Measurements from ENCODE around the gene NDUFB7. TPM values are rescaled to one million over a fixed set of nuclear protein-coding genes. Genes with fewer than 3 reads are reported as not detected.

The NDUFB7 gene
- total and polyA plus RNA-seq, 3 donors from 2014 or later: 259 to 493 (median 389) TPM

DNA sequence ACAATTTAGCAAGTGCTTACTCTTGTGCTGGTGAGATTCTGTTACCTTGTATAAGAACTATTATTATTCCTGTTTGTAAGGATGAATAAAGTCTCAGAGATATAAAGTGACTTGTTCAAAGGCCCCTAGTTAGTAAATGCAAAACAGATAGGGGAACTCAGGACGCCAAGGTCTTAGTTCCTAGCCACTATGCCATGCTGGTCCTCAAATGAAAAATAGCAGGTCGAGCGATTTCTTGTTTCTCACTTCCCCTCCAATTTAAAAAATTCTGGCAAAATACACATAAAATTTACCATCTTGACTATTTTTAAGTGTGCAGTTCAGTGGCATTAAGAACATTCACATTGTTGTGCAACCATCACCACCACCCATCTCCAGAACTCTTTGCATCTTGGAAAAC lies 41.4 kb downstream of the NDUFB7 start:
- Histone ChIP-seq H3K4me1 (peaks cover 24% of the 10 kb centered on the region), H3K27me3 (no peaks in the 10 kb centered on the region), H3K4me3 (peak overlapping the region; percentile 66 to 74), H3K27ac (peak overlapping the region in 1 of 2 donors; percentile 94), H3K9me3 (no peaks in the 10 kb centered on the region), H3K36me3 (ENCODE audit: low read depth, missing control alignments) (no peaks in the 10 kb centered on the region)
- TF ChIP-seq POLR2A (IDR thresholded peaks at IDR 0.05): no peak
- TF ChIP-seq, protein P1, sequence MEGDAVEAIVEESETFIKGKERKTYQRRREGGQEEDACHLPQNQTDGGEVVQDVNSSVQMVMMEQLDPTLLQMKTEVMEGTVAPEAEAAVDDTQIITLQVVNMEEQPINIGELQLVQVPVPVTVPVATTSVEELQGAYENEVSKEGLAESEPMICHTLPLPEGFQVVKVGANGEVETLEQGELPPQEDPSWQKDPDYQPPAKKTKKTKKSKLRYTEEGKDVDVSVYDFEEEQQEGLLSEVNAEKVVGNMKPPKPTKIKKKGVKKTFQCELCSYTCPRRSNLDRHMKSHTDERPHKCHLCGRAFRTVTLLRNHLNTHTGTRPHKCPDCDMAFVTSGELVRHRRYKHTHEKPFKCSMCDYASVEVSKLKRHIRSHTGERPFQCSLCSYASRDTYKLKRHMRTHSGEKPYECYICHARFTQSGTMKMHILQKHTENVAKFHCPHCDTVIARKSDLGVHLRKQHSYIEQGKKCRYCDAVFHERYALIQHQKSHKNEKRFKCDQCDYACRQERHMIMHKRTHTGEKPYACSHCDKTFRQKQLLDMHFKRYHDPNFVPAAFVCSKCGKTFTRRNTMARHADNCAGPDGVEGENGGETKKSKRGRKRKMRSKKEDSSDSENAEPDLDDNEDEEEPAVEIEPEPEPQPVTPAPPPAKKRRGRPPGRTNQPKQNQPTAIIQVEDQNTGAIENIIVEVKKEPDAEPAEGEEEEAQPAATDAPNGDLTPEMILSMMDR (IDR thresholded peaks at IDR 0.05): no peak
- WGBS, 2 donors: 44 to 52% methylated on average over 3 of the region's 3 CpGs
- DNase-seq: no peak
- intact Hi-C loops (cut with DNase I; ENCODE audit: low total_unique reads): no loop called here

DNA sequence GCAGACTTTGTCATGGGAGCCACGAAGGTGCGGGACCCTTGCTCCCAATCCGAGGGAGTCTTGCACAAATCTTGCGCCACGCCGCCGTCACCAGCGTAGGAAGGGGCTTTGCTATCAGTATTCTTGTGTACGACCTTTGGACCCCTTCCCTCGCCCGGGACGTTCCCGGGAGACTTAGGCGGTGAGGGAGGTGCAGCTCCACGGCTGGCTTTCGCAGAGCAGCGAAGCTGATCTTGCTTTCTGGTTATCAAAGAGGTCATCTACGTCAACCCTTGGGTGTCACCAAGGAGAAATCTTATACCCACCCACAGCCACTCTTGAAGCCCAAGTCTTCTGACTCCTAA lies 41.9 kb downstream of the NDUFB7 start:
- intact Hi-C loops (cut with DNase I; ENCODE audit: low total_unique reads): no loop called here

DNA sequence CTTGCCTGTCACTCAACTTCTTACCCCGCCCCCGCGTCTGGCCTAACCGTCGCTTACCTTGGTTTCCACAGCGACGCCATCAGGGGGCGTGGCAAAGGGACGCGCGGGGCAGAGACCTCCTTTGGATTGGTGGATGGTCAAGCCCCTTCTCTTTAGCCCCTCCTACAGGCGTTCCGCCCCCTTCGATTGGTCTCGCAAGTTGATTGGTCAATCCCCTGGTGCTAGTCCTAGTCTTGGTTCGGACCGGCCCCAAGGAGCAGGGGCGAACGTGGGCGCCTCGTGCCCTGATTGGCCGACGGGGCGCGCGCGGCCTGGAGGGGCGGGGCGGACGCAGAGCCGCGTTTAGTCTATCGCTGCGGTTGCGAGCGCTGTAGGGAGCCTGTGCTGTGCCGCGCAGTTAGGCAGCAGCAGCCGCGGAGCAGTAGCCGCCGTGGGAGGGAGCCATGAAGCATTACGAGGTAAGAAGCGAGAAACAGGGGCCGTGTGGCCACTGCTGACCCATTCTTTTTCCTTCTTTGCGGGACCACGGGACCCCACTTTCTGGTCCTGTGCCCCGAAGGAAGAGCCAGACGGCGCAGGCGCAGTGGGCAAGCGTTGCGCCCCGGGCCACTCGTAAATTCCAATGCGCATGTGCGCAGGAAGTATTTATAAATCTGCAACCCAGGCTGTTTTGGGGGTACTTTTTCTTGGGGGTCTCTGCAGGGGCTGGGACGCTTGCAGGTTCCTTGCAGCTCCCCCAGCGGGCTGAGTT lies 42.4 kb downstream of the NDUFB7 start, which contains the start of gene TECR:
TSS of gene TECR (plus strand) at position 341 of the 751 bp plus-strand sequence. CDS start at position 444, 103 bp downstream.
- DNase-seq: peak; percentile 100
- TF ChIP-seq, protein P1 (IDR thresholded peaks at IDR 0.05): no peak
- peak; percentile 96 for TF ChIP-seq POLR2A (IDR thresholded peaks at IDR 0.05)
- Histone ChIP-seq H3K27me3 (no peaks in the 10 kb centered on the region), H3K27ac (peak within 1 kb of the TSS; percentile 85 to 94), H3K9me3 (no peaks in the 10 kb centered on the region), H3K4me1 (peaks cover 24% of the 10 kb centered on the region), H3K4me3 (peak within 1 kb of the TSS; percentile 66 to 74), H3K36me3 (ENCODE audit: low read depth, missing control alignments) (no peaks in the 10 kb centered on the region)
- intact Hi-C loops (cut with DNase I; ENCODE audit: low total_unique reads): no loop called here
- WGBS, 2 donors: 0 to 1% methylated on average over 29 to 57 of the region's 59 CpGs

More for the DNA sequence above, 41.9 kb downstream of the NDUFB7 start:
- Histone ChIP-seq H3K27ac (peak overlapping the region; percentile 85 to 94), H3K4me1 (peaks cover 24% of the 10 kb centered on the region), H3K36me3 (ENCODE audit: low read depth, missing control alignments) (no peaks in the 10 kb centered on the region), H3K27me3 (no peaks in the 10 kb centered on the region), H3K9me3 (no peaks in the 10 kb centered on the region), H3K4me3 (peak overlapping the region; percentile 66 to 74)
- 0 to 1% methylated on average over 10 to 18 of the region's 18 CpGs for WGBS, 2 donors
- no peak for TF ChIP-seq POLR2A (IDR thresholded peaks at IDR 0.05)
- DNase-seq: peak; percentile 43

DNA sequence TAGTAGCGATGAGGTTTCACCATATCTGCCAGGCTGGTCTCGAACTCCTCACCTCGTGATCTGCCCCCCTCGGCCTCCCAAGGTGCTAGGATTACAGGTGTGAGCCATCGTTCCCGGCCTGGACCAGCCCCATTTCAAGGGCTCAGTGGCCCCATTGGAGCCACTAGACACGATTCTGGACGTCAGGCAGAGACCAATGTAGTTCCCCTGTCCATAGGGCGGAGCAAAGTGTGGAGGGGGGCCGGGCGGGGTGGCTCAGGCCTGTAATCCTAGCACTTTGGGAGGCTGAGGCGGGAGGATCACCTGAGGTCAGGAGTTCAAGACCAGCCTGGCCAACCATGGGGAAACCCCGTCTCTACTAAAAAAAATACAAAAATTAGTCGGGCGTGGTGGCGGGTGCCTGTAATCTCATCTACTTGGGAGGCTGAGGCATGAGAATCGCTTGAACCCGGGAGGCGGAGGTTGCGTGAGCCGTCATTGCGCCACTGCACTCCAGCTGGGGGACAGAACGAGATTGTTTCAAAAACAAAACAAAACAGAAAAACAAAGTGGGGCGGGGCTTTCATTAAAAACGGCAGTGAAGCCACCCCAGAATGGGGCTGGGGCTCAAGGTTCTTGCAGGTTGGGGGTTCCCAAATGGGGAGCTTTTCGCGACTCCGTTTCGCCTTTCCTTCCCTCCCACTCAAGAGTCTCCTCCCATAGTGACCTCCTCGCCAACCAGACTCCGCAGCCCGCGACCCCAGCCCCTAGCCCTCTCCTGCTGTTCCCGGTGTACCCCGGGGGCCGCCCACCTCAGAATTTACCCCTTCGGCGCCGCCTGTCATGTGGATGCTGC lies 43.2 kb downstream of the NDUFB7 start:
- TF ChIP-seq POLR2A (IDR thresholded peaks at IDR 0.05): no peak
- TF ChIP-seq, protein P1 (IDR thresholded peaks at IDR 0.05): no peak
- Histone ChIP-seq H3K36me3 (ENCODE audit: low read depth, missing control alignments) (no peaks in the 10 kb centered on the region), H3K4me1 (peaks cover 24% of the 10 kb centered on the region), H3K9me3 (no peaks in the 10 kb centered on the region), H3K27me3 (no peaks in the 10 kb centered on the region), H3K4me3 (peak overlapping the region; percentile 66 to 74), H3K27ac (peak overlapping the region; percentile 3 to 85)
- intact Hi-C loops (cut with DNase I; ENCODE audit: low total_unique reads): no loop called here
- DNase-seq: no peak
- 21 to 28% methylated on average over 36 to 39 of the region's 39 CpGs for WGBS, 2 donors

DNA sequence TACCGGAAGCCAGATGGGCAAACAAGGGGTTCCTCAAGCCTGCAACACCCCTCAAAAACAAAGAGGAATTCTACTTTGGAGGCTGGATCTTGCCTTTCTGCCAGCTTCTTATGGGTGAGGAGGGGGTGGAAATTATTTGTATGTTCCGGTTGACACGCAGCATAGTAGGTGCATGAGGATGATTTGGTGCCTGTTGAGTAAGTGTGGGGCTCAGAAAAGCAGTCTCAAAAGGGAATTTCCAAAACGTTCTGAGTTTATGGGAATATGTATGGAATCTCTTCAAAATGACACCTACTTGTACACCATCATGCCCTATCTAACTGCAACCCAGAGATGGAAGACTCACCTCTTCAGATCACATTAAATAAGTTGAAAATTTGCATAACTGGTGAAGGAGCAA lies 45.4 kb downstream of the NDUFB7 start:
- 64 to 84% methylated on average over 4 of the region's 4 CpGs for WGBS, 2 donors
- no peaks in the 10 kb centered on the region for H3K27me3 ChIP-seq
- intact Hi-C loops (cut with DNase I; ENCODE audit: low total_unique reads): no loop called here
- no peak overlapping the region for H3K27ac ChIP-seq
- no peaks in the 10 kb centered on the region for H3K9me3 ChIP-seq
- peaks cover 7% of the 10 kb centered on the region for H3K4me1 ChIP-seq
- no peak for DNase-seq
- H3K36me3 ChIP-seq (ENCODE audit: low read depth, missing control alignments): no peaks in the 10 kb centered on the region
- no peak overlapping the region for H3K4me3 ChIP-seq
- TF ChIP-seq, protein P1 (IDR thresholded peaks at IDR 0.05): no peak
- no peak for TF ChIP-seq POLR2A (IDR thresholded peaks at IDR 0.05)

Data from testis (tissue), 3 donors.